Central memory CD8-positive, alpha-beta T cell (primary cell): Measurements from ENCODE around the gene ZNF425.
"Not testable (repeated sequence)": the region's sequence is repeated elsewhere in the genome, so short reads cannot be mapped to it uniquely, and the experiment has no call there.

Experiments used
- ATAC-seq: fragments of 150-1000 bp; cut with Tn5 transposase; replicated peaks from 2 replicates; pipeline ENCODE4 v1.10.0; 2022; ENCODE audit warnings: mild to moderate bottlenecking, moderate FRiP score, moderate number of reproducible peaks; ENCODE audit not compliant: poor library complexity, severe bottlenecking; ENCODE audit errors: extremely low read depth
- DNase-seq, 2 donors: peaks; one replicate each; pipeline ENCODE4 v3.0.0; 2021; ENCODE audit warnings: low spot score in 2 of 2
- H3K27ac Mint-ChIP-seq: one replicate; pipeline ENCODE4 v1.8.0; 2022; ENCODE audit warnings: low read depth, mild to moderate bottlenecking, moderate library complexity, mixed read lengths
- H3K27me3 Mint-ChIP-seq: one replicate; pipeline ENCODE4 v1.8.0; 2022; ENCODE audit warnings: mixed read lengths
- H3K36me3 Mint-ChIP-seq: one replicate; pipeline ENCODE4 v1.8.0; 2022; ENCODE audit warnings: mild to moderate bottlenecking, moderate library complexity, mixed read lengths; ENCODE audit not compliant: insufficient read depth
- H3K4me1 Mint-ChIP-seq: one replicate; pipeline ENCODE4 v1.8.0; 2022; ENCODE audit warnings: mixed read lengths
- H3K4me3 Mint-ChIP-seq: one replicate; pipeline ENCODE4 v1.8.0; 2022; ENCODE audit warnings: mild to moderate bottlenecking, moderate library complexity, mixed read lengths
- H3K9me3 Mint-ChIP-seq: one replicate; pipeline ENCODE4 v1.8.0; 2022; ENCODE audit warnings: mixed read lengths

The ZNF425 gene

DNA sequence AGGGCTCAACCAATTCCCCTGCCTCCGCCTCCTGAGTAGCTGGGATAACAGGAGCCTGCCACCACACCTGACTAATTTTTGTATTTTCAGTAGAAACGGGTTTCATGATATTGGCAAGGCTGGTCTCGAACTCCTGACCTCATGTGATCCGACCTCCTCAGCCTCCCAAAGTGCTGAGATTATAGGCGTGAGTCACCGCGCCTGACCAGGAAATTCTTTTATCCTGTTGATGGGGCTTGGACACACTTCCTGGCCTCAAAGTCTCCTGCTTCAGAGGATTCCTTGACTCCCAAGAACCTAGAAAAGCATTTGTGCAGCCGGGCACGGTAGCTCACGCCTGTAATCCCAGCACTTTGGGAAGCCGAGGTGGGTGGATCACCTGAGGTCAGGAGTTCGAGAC, 16.2 kb downstream of the ZNF425 start:
- Mint-ChIP-seq H3K27ac (no peak overlapping the region), H3K4me3 (no peak overlapping the region), H3K36me3 (peaks cover 1% of the 10 kb centered on the region), H3K27me3 (no peaks in the 10 kb centered on the region), H3K4me1 (no peaks in the 10 kb centered on the region), H3K9me3 (no peaks in the 10 kb centered on the region)
- DNase-seq (no peak), ATAC-seq (no peak)

GRCh38 chr7:149104749-149105148, 21.4 kb downstream of the ZNF425 start:
- H3K4me3 Mint-ChIP-seq = no peak overlapping the region
- H3K27ac Mint-ChIP-seq = no peak overlapping the region
- DNase-seq (no peak), ATAC-seq (no peak)
- no peaks in the 10 kb centered on the region for H3K4me1 Mint-ChIP-seq
- peaks cover 1% of the 10 kb centered on the region for H3K36me3 Mint-ChIP-seq
- H3K27me3 Mint-ChIP-seq = no peaks in the 10 kb centered on the region
- no peaks in the 10 kb centered on the region for H3K9me3 Mint-ChIP-seq

- no peak for ATAC-seq
- Mint-ChIP-seq H3K27me3 (no peaks in the 10 kb centered on the region), H3K36me3 (peaks cover 1% of the 10 kb centered on the region), H3K4me3 (no peak overlapping the region), H3K27ac (no peak overlapping the region), H3K4me1 (no peaks in the 10 kb centered on the region), H3K9me3 (no peaks in the 10 kb centered on the region)
- no peak for DNase-seq
These were observed 21.9 kb downstream of the ZNF425 start for GRCh38 chr7:149104214-149104613.

DNA sequence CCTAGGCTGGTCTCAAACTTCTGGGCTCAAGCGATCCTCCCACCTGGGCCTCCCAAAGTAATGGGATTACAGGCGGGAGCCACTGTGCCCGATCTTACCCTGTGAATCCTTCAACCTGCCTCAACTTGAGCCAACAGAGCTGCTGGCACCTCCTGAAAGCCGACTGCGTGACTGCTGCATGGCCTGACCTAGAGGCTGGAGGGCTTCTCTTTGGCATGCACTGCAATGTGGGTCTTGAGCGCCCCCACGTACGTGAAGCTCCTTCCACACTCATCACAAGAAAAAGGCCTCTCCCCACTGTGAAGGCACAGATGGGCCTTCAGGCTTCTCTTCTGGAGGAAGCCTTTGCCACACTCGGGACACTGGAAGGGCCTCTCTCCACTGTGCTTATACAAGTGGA, 22.7 kb downstream of the ZNF425 start:
- H3K9me3 Mint-ChIP-seq = no peaks in the 10 kb centered on the region
- DNase-seq = no peak
- peaks cover 1% of the 10 kb centered on the region for H3K36me3 Mint-ChIP-seq
- ATAC-seq = no peak
- H3K4me3 Mint-ChIP-seq = no peak overlapping the region
- no peak overlapping the region for H3K27ac Mint-ChIP-seq
- H3K4me1 Mint-ChIP-seq = no peaks in the 10 kb centered on the region
- H3K27me3 Mint-ChIP-seq = no peaks in the 10 kb centered on the region

DNA sequence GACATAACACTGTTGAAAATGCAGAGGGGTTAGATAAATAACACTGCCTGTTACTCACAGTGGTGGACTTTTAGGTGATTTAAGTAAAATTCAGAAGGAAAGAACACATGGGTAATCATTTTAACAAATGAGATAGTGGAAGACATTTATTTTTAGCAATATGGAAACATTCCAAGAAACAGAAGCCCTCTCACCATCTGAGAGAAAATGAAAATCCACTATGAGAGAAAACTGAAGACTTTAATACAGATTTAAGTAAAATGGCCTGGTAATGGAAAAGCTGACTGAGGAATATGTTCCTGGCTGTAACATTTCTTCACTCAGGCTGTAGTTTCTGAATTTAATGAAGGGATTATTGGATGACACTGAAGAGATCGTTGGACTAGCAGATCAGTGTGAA, 23.5 kb downstream of the ZNF425 start:
- H3K4me3 Mint-ChIP-seq = no peak overlapping the region

DNA sequence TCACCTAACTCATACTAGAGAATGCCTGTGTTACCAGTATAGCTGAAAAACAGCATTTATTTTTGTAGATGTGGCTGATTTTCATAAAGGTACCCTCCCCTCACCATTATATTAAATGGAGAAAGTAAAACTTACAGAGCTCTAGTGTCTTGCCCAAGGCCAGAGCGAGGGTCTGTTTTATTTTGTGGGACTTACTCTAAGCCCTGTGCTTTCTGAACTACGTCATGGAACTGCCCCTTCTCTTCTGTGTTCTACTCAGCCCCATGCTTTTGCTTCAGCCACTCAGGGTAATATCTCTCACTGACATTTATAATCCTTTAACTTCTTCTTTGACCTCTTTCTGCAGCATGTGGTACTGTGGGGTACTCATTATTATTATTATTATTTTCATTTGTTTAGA, 25.3 kb downstream of the ZNF425 start:
- ATAC-seq = no peak
- Mint-ChIP-seq H3K27ac (no peak overlapping the region), H3K36me3 (no peaks in the 10 kb centered on the region), H3K4me1 (no peaks in the 10 kb centered on the region), H3K27me3 (no peaks in the 10 kb centered on the region), H3K4me3 (no peak overlapping the region), H3K9me3 (no peaks in the 10 kb centered on the region)
- no peak for DNase-seq

More for the DNA sequence above, 23.5 kb downstream of the ZNF425 start:
- Mint-ChIP-seq H3K9me3 (no peaks in the 10 kb centered on the region), H3K4me1 (no peaks in the 10 kb centered on the region), H3K27me3 (no peaks in the 10 kb centered on the region), H3K27ac (no peak overlapping the region), H3K36me3 (no peaks in the 10 kb centered on the region)
- no peak for DNase-seq
- ATAC-seq = no peak

- Mint-ChIP-seq H3K36me3 (no peaks in the 10 kb centered on the region), H3K27me3 (no peaks in the 10 kb centered on the region), H3K27ac (no peak overlapping the region), H3K9me3 (no peaks in the 10 kb centered on the region), H3K4me3 (no peak overlapping the region), H3K4me1 (no peaks in the 10 kb centered on the region)
- DNase-seq (no peak), ATAC-seq (no peak)
These were observed 27.1 kb downstream of the ZNF425 start for GRCh38 chr7:149099058-149099457.

DNA sequence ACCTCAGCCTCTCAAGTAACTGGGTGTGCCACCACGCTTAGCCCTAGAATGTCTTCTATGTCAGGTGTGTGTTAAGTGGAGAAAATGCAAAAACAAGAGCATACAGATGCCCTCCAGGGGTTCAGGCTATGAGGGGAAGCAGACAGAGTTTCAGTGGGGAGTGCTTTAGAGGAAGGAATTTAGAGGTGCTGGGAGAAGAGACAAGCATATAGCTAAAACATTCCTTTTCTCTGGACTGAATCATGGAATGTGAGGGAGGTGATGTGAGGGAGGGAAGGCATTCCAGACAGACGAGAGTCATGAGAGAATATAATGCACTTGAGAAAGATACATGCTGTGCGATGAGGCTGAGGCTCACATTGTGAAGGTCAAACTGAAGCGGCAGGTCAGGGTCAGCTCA, 29.0 kb downstream of the ZNF425 start:
- Mint-ChIP-seq H3K4me3 (no peak overlapping the region), H3K9me3 (no peaks in the 10 kb centered on the region), H3K27ac (no peak overlapping the region), H3K4me1 (no peaks in the 10 kb centered on the region), H3K27me3 (no peaks in the 10 kb centered on the region), H3K36me3 (no peaks in the 10 kb centered on the region)
- ATAC-seq (no peak), DNase-seq (no peak)

DNA sequence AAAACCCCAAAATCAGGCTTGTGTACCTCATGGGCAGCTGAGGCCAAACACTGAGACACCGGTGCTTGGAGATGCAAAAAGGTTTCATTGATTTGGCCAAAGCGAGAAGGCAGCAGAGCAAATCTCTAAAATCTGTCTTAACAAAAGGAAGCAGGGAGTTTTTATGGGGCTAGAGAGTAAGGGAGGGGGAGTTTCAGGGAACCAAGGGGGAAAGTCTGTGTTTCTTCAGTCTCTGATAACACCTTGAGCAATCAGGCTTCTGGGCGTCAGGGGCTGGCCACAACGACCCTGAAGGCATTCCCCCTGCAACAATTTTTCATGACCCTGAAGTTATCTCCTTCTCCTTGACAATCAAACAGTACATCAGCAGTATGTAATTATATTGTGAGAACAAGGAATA, 32.9 kb downstream of the ZNF425 start:
- no peak for DNase-seq
- H3K36me3 Mint-ChIP-seq = peaks cover 15% of the 10 kb centered on the region
- no peak overlapping the region for H3K4me3 Mint-ChIP-seq
- no peaks in the 10 kb centered on the region for H3K27me3 Mint-ChIP-seq
- peaks cover 23% of the 10 kb centered on the region for H3K4me1 Mint-ChIP-seq
- no peak for ATAC-seq
- H3K27ac Mint-ChIP-seq = no peak overlapping the region
- H3K9me3 Mint-ChIP-seq = no peaks in the 10 kb centered on the region

GRCh38 chr7:149092244-149092643, 33.9 kb downstream of the ZNF425 start:
- Mint-ChIP-seq H3K4me3 (peak overlapping the region; percentile 11), H3K4me1 (peaks cover 29% of the 10 kb centered on the region), H3K27ac (peak overlapping the region; percentile 98), H3K36me3 (peaks cover 15% of the 10 kb centered on the region)
- not testable (repeated sequence) for DNase-seq, H3K9me3 Mint-ChIP-seq, ATAC-seq, H3K27me3 Mint-ChIP-seq

DNA sequence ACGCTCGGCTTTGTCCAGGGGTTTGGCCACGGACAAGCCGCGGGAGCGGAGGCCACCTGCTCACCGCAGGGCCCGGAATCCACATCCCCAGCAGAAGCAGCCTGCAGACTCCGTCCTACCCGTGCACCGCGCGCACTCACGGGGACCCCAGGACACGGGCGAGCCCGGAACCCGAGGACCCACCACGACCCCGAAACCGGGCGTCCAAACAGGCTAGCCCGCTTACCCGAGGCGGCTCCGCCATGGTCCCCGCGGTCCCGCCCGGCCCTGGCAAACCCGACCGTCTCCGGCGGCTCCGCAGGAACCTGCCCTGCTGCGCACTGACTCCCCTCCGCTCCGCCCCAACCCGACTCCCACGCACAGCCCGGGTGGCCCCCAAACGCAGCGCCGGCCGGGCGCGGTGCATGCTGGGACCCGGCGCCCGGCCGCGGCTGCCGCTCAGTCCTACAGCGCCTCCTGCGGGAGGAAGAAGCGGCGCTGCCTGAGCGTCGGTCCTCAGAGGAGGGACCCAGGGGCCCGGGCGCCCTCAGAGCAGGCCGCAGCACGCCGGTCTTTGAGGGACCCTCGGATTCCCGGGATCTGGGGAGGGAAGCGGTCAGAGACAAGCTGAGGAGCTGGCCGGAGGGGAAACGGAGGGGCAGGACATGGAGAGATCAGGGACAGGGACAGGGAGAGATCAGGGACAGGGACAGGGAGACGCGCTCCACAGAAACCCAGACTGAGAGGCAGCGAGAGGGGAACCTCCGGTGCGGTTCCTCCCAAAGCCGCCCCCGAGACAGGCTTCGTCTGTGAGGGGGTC, 35.5 kb downstream of the ZNF425 start, which contains the start of gene ZNF786:
TSS of gene ZNF786 (minus strand) at position 322 of the 799 bp plus-strand sequence. CDS start at position 244, 78 bp downstream.
- Mint-ChIP-seq H3K4me3 (peak within 1 kb of the TSS; percentile 96), H3K4me1 (peaks cover 41% of the 10 kb centered on the region), H3K9me3 (no peaks in the 10 kb centered on the region), H3K36me3 (peaks cover 15% of the 10 kb centered on the region), H3K27ac (peak within 1 kb of the TSS; percentile 98), H3K27me3 (no peaks in the 10 kb centered on the region)
- DNase-seq = peak; percentile 84
- ATAC-seq = peak; percentile 86

DNA sequence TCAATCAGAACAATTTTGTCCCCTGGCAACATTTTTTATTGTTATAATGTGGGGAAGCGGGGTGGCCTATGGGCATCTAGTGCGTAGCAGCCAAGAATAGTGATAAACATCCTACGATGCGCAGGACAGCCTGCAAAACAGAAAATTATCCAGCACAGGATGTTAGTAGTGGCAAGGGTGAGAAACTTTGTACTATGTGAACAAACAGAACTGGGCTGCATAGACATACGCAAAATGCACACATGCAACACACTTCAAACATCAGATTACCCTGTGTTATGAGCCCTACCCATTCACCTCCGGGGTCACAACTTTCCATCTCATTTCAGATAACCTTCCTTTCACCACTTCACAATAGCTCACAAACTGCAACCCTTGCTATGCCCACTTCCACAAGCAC, 38.7 kb downstream of the ZNF425 start:
- no peaks in the 10 kb centered on the region for H3K27me3 Mint-ChIP-seq
- H3K4me3 Mint-ChIP-seq = peak overlapping the region; percentile 14
- DNase-seq (no peak), ATAC-seq (peak; percentile 14)
- peaks cover 47% of the 10 kb centered on the region for H3K4me1 Mint-ChIP-seq
- H3K9me3 Mint-ChIP-seq = no peaks in the 10 kb centered on the region
- H3K27ac Mint-ChIP-seq = no peak overlapping the region
- peaks cover 15% of the 10 kb centered on the region for H3K36me3 Mint-ChIP-seq

DNA sequence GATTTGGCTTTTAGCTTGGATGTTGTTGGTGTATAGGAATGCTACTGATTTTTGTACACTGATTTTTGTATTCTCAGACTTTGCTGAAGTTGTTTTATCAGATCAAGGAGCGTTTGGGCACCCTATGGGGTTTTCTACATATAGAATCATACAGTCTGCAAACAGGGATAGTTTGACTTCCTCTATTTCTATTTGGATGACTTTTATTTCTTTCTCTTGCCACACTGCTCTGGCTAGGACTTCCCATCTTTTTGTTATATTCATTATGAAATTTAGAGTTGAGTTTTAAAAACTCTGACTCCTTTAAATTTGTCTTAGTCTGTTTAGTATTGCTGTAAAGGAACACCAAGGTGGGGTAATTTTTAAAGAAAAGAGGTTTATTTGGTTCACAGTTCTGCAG, 40.3 kb downstream of the ZNF425 start:
- Mint-ChIP-seq H3K27ac (peak overlapping the region; percentile 78), H3K4me3 (no peak overlapping the region), H3K9me3 (no peaks in the 10 kb centered on the region), H3K4me1 (peaks cover 41% of the 10 kb centered on the region), H3K27me3 (no peaks in the 10 kb centered on the region), H3K36me3 (peaks cover 11% of the 10 kb centered on the region)
- no peak for ATAC-seq
- DNase-seq = no peak
